SK-N-SH treated with all-trans-retinoic acid at 6 μM for 48 hours (cell line): Measurements from ENCODE around the gene WAC.
A peak's percentile ranks its signal among the peaks of the same experiment; 100 is the strongest.
"Not testable (repeated sequence)": the region's sequence is repeated elsewhere in the genome, so short reads cannot be mapped to it uniquely, and the experiment has no call there.

ENCODE experiments used
- ATAC-seq: fragments of 200-7000 bp; cut with Tn5 transposase; 3 replicates; pipeline ENCODE4 v1.9.1; 2020; ENCODE audit warnings: mild to moderate bottlenecking, moderate library complexity
- ARNTL ChIP-seq: fragments of 450-650 bp; formaldehyde crosslinking; IDR thresholded peaks from 2 replicates; pipeline ENCODE4 v1.5.0; 2020; ENCODE audit warnings: low read depth, mild to moderate bottlenecking, moderate library complexity, borderline replicate concordance
- BACH2 ChIP-seq: fragments of 250-450 bp; sonication (Bioruptor Pico); IDR thresholded peaks from 2 replicates; pipeline ENCODE4 v1.9.0; 2021; ENCODE audit warnings: mild to moderate bottlenecking, borderline replicate concordance
- CREB5 ChIP-seq: fragments of 250-450 bp; sonication (Bioruptor Pico); IDR thresholded peaks from 2 replicates; pipeline ENCODE4 v1.5.1; 2020; ENCODE audit warnings: low read depth, mild to moderate bottlenecking, moderate library complexity
- CSDC2 ChIP-seq: fragments of 250-450 bp; sonication (Bioruptor Pico); IDR thresholded peaks from 2 replicates; pipeline ENCODE4 v1.5.0; 2020; ENCODE audit warnings: mild to moderate bottlenecking, moderate library complexity
- CSRNP3 ChIP-seq: fragments of 250-450 bp; sonication (Bioruptor Pico); IDR thresholded peaks from 2 replicates; pipeline ENCODE4 v1.5.1; 2021; ENCODE audit warnings: mild to moderate bottlenecking, moderate library complexity
- ESRRG ChIP-seq: fragments of 250-450 bp; sonication (Bioruptor Pico); IDR thresholded peaks from 2 replicates; pipeline ENCODE4 v1.6.1; 2021; ENCODE audit warnings: mild to moderate bottlenecking
- GLIS3 ChIP-seq: fragments of 250-450 bp; sonication (Bioruptor Pico); IDR thresholded peaks from 2 replicates; pipeline ENCODE4 v1.5.0; 2020; ENCODE audit warnings: mild to moderate bottlenecking, moderate library complexity
- OSR1 ChIP-seq: fragments of 250-450 bp; sonication (Bioruptor Pico); IDR thresholded peaks from 2 replicates; pipeline ENCODE4 v1.8.0; 2022; ENCODE audit warnings: moderate library complexity, mild to moderate bottlenecking, inconsistent platforms
- POU6F1 ChIP-seq: fragments of 250-450 bp; sonication (Bioruptor Pico); IDR thresholded peaks from 2 replicates; pipeline ENCODE4 v1.8.0; 2021; ENCODE audit warnings: low read depth, mild to moderate bottlenecking, moderate library complexity, borderline replicate concordance
- PPARA ChIP-seq: fragments of 250-450 bp; sonication (Bioruptor Pico); IDR thresholded peaks from 2 replicates; pipeline ENCODE4 v1.5.0; 2020; ENCODE audit warnings: mild to moderate bottlenecking, borderline replicate concordance
- RARB ChIP-seq: fragments of 250-450 bp; sonication (Bioruptor Pico); IDR thresholded peaks from 2 replicates; pipeline ENCODE4 v1.8.0; 2021; ENCODE audit warnings: mild to moderate bottlenecking, moderate library complexity
- TCF4 ChIP-seq: fragments of 250-450 bp; sonication (Bioruptor Pico); IDR thresholded peaks from 2 replicates; pipeline ENCODE4 v1.8.0; 2021; ENCODE audit warnings: mild to moderate bottlenecking, moderate library complexity, borderline replicate concordance
- TOX ChIP-seq: fragments of 250-450 bp; sonication (Bioruptor Pico); IDR thresholded peaks from 2 replicates; pipeline ENCODE4 v1.8.0; 2021; ENCODE audit warnings: mild to moderate bottlenecking, moderate library complexity, borderline replicate concordance
- ZC3H10 ChIP-seq: fragments of 250-450 bp; sonication (Bioruptor Pico); IDR thresholded peaks from 2 replicates; pipeline ENCODE4 v1.5.1; 2021; ENCODE audit warnings: mild to moderate bottlenecking, moderate library complexity
- ZFP3 ChIP-seq: fragments of 250-450 bp; sonication (Bioruptor Pico); IDR thresholded peaks from 2 replicates; pipeline ENCODE4 v1.5.0; 2020; ENCODE audit warnings: mild to moderate bottlenecking, moderate library complexity
- ZFP30 ChIP-seq: fragments of 450-650 bp; formaldehyde crosslinking; IDR thresholded peaks from 2 replicates; pipeline ENCODE4 v1.5.0; 2022; ENCODE audit warnings: mild to moderate bottlenecking, moderate library complexity
- ZNF565 ChIP-seq: fragments of 450-650 bp; formaldehyde crosslinking; conservative IDR thresholded peaks from 2 replicates; pipeline ENCODE4 v1.5.0; 2020; ENCODE audit warnings: low read depth, mild to moderate bottlenecking, moderate library complexity
- ZNF70 ChIP-seq: fragments of 450-650 bp; formaldehyde crosslinking; IDR thresholded peaks from 2 replicates; pipeline ENCODE4 v1.5.0; 2020; ENCODE audit warnings: mild to moderate bottlenecking, moderate library complexity
- ZNF8 ChIP-seq: fragments of 450-650 bp; formaldehyde crosslinking; IDR thresholded peaks from 2 replicates; pipeline ENCODE4 v1.5.0; 2020; ENCODE audit warnings: mild to moderate bottlenecking, moderate library complexity

WAC gene

GRCh38 chr10:28595613-28596012, 62.7 kb downstream of the WAC start:
- TF ChIP-seq ZNF70 (CRISPR knock-in tag) (no peak), POU6F1 (CRISPR knock-in tag) (no peak), TCF4 (CRISPR knock-in tag) (no peak)
- peak; percentile 44 for ATAC-seq

- no peak for TF ChIP-seq ZNF565
- no peak for TF ChIP-seq TOX
- no peak for TF ChIP-seq CREB5 (CRISPR knock-in tag)
- no peak for TF ChIP-seq PPARA
- TF ChIP-seq ZNF8 (CRISPR knock-in tag), result no peak
- no peak for TF ChIP-seq BACH2
- TF ChIP-seq ZC3H10 (CRISPR knock-in tag), result no peak
- TF ChIP-seq ZFP30, result no peak
- no peak for TF ChIP-seq CSDC2 (CRISPR knock-in tag)
- no peak for TF ChIP-seq POU6F1 (CRISPR knock-in tag)
- TF ChIP-seq GLIS3 (CRISPR knock-in tag), result no peak
- TF ChIP-seq ZFP3 (CRISPR knock-in tag), result no peak
- no peak for TF ChIP-seq RARB (CRISPR knock-in tag)
- no peak for TF ChIP-seq ARNTL (CRISPR knock-in tag)
- no peak for ATAC-seq
Measured at GRCh38 chr10:28600056-28600455, 67.1 kb downstream of the WAC start.

- ATAC-seq, result no peak
- TF ChIP-seq ZC3H10 (CRISPR knock-in tag) (no peak), PPARA (no peak)
Measured at GRCh38 chr10:28601012-28601411, 68.1 kb downstream of the WAC start.

GRCh38 chr10:28604567-28605536, 71.9 kb downstream of the WAC start:
- ATAC-seq, result no peak
- TF ChIP-seq CSRNP3, result no peak
- TF ChIP-seq BACH2, result no peak
- TF ChIP-seq RARB (CRISPR knock-in tag), result no peak

- ATAC-seq, result no peak
- TF ChIP-seq CSRNP3 (no peak), RARB (CRISPR knock-in tag) (no peak), ZFP30 (no peak), ARNTL (CRISPR knock-in tag) (no peak), GLIS3 (CRISPR knock-in tag) (no peak), ZNF8 (CRISPR knock-in tag) (no peak), ESRRG (CRISPR knock-in tag) (no peak), PPARA (no peak), TOX (no peak), OSR1 (CRISPR knock-in tag) (no peak)
Measured at GRCh38 chr10:28606568-28606967, 73.7 kb downstream of the WAC start.

- ATAC-seq, result not testable (repeated sequence)
Measured at GRCh38 chr10:28609636-28610035, 76.7 kb downstream of the WAC start.
